ENCODE data around the gene CDH5. TPM values are rescaled to one million over a fixed set of nuclear protein-coding genes. Genes with fewer than 3 reads are reported as not detected.
"Not testable (repeated sequence)": the region's sequence is repeated elsewhere in the genome, so short reads cannot be mapped to it uniquely, and the experiment has no call there.

The CDH5 gene
- total and polyA plus RNA-seq, 2 of the 8 experiments (the other 6 are each of a cell fraction or from before 2014, with no cell fraction given): 0.32 TPM

DNA sequence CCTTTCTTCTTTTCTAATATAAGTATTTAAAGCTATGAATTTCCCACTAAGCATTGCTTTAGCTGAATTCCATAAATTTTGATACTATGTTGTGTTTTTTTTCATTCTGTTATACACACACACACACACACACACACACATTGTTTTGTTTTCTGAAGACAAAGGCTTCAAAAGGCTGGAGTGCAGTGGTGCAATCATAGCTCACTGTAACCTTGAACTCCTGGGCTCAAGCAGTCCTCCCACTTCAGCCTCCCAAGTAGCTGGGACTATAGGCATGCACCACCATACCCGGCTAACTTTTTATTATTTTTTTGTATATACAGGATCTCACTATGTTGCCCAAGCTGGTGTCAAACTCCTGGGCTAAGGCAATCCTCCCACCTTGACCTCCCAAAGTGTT lies 86.7 kb downstream of the CDH5 start:
- not testable (repeated sequence) for H2BK20ac ChIP-seq (ENCODE audit: low read length); H3K14ac ChIP-seq (ENCODE audit: insufficient read length); H2BK5ac ChIP-seq (ENCODE audit: low read depth, low read length); H3K23ac ChIP-seq (ENCODE audit: insufficient read length); H4K91ac ChIP-seq (replicated peaks; ENCODE audit: insufficient read length, low read length); H3K4ac ChIP-seq (replicated peaks; ENCODE audit: insufficient read length, low read depth, low read length); H2AK5ac ChIP-seq (ENCODE audit: low read depth, low read length); H3K27me3 ChIP-seq (replicated peaks in 1 of 4; ENCODE audit: control insufficient read depth in 3 of 4, extremely low read depth in 1 of 4, insufficient read depth in 3 of 4, low read length in 3 of 4); H3K9me3 ChIP-seq (ENCODE audit: insufficient read depth in 2 of 2, low read depth in 1 of 2, low read length in 1 of 2); H4K8ac ChIP-seq (ENCODE audit: extremely low read depth, insufficient read depth, low read length); DNase-seq (ENCODE audit: low read depth in 1 of 2, low spot score in 2 of 2); H3K9ac ChIP-seq (replicated peaks in 1 of 4; ENCODE audit: extremely low read depth in 1 of 4, low read depth in 3 of 4, low read length in 3 of 4); H3K36me3 ChIP-seq (ENCODE audit: control insufficient read depth in 2 of 4, insufficient read depth in 4 of 4, low read length in 3 of 4); H2AFZ ChIP-seq (ENCODE audit: low read length); H3K23me2 ChIP-seq (ENCODE audit: low read depth, low read length); H3K18ac ChIP-seq (ENCODE audit: extremely low read depth, low read length); H3K4me1 ChIP-seq (replicated peaks in 1 of 4; ENCODE audit: control insufficient read depth in 3 of 4, insufficient read depth in 4 of 4, low read length in 3 of 4); H2BK12ac ChIP-seq (ENCODE audit: low read depth, low read length); H2BK120ac ChIP-seq (replicated peaks; ENCODE audit: low read depth, low read length); H4K5ac ChIP-seq (ENCODE audit: insufficient read length, low read depth, low read length); H3K27ac ChIP-seq (ENCODE audit: low read depth, low read length); H3K4me3 ChIP-seq (ENCODE audit: extremely low read depth in 1 of 4, insufficient read depth in 2 of 4, low read depth in 3 of 4, low read length in 4 of 4); H3K79me1 ChIP-seq (ENCODE audit: low read depth, low read length); H3K56ac ChIP-seq (replicated peaks; ENCODE audit: insufficient read length, low read depth, low read length); FAIRE-seq; H3K79me2 ChIP-seq (ENCODE audit: control insufficient read depth in 1 of 2, insufficient read depth in 2 of 2, low read length in 2 of 2); H2BK15ac ChIP-seq (ENCODE audit: low read length); H3K4me2 ChIP-seq (ENCODE audit: insufficient read depth in 1 of 2, low read depth in 2 of 2, low read length in 2 of 2); H4K20me1 ChIP-seq (replicated peaks in 1 of 2; ENCODE audit: control insufficient read depth in 1 of 2, insufficient read depth in 2 of 2, low read length in 2 of 2)
- ChIA-PET POLR2A (ENCODE audit: partially characterized antibody) (interaction anchor here (0.7 kb wide), 1 partner anchor 876 kb away, joined by 6 read pairs; no protein-coding TSS in a partner anchor), CTCF (ENCODE audit: partially characterized antibody) (interaction anchor here (0.6 to 2.8 kb wide), 8 partner anchors 9 to 111 kb away, joined by 3 to 18 read pairs (median 4); no protein-coding TSS in a partner anchor)
- 79% methylated on average over 1 of the region's 1 CpG; no CpG with 5 or more reads in 1 of the 2 experiments for WGBS, 2 experiments (ENCODE audit: extremely low coverage in 1 of 2, insufficient coverage in 1 of 2, insufficient read length in 1 of 2, insufficient replicate concordance in 2 of 2, low coverage in 1 of 2, low lambda C conversion rate in 2 of 2, missing lambda C conversion rate in 1 of 2)

Other genes with a start within 250 kb of the CDH5 start
- not detected in 2 replicates for gene BEAN1, start 60.6 kb downstream of the CDH5 start, total RNA-seq (2021; fragmentation: NEBNext Ultra II Directional; extraction: Animal tissue kit (Norgen Biotek cat#: 25700))
- gene BEAN1, start 60.6 kb downstream of the CDH5 start, polyA plus RNA-seq (2011; rRNA removed): 0.05 and 0.08 TPM in 2 replicates
- gene TK2, start 183.4 kb downstream of the CDH5 start, total RNA-seq (2021; fragmentation: NEBNext Ultra II Directional; extraction: Animal tissue kit (Norgen Biotek cat#: 25700)): 3.6 and 4.5 TPM in 2 replicates
- 2.7 and 3.2 TPM in 2 replicates for gene TK2, start 183.4 kb downstream of the CDH5 start, polyA plus RNA-seq (2011; rRNA removed)
- gene CKLF, start 185.9 kb downstream of the CDH5 start, total RNA-seq (2021; fragmentation: NEBNext Ultra II Directional; extraction: Animal tissue kit (Norgen Biotek cat#: 25700)): 18.9 and 21.1 TPM in 2 replicates
- gene CKLF, start 185.9 kb downstream of the CDH5 start, polyA plus RNA-seq (2011; rRNA removed): 61.2 and 63.5 TPM in 2 replicates
- 1.9 and 2.0 TPM in 2 replicates for gene CMTM1, start 199.7 kb downstream of the CDH5 start, total RNA-seq (2021; fragmentation: NEBNext Ultra II Directional; extraction: Animal tissue kit (Norgen Biotek cat#: 25700))
- gene CMTM1, start 199.7 kb downstream of the CDH5 start, polyA plus RNA-seq (2011; rRNA removed): 1.2 and 1.7 TPM in 2 replicates
- gene CMTM2, start 212.8 kb downstream of the CDH5 start, total RNA-seq (2021; fragmentation: NEBNext Ultra II Directional; extraction: Animal tissue kit (Norgen Biotek cat#: 25700)): not detected in 2 replicates
- not detected in 2 replicates for gene CMTM2, start 212.8 kb downstream of the CDH5 start, polyA plus RNA-seq (2011; rRNA removed)
- 24.8 and 25.4 TPM in 2 replicates for gene CMTM3, start 238.0 kb downstream of the CDH5 start, total RNA-seq (2021; fragmentation: NEBNext Ultra II Directional; extraction: Animal tissue kit (Norgen Biotek cat#: 25700))
- gene CMTM3, start 238.0 kb downstream of the CDH5 start, polyA plus RNA-seq (2011; rRNA removed): 24.7 and 30.8 TPM in 2 replicates